ENCODE results near the gene UNCX.

DNA sequence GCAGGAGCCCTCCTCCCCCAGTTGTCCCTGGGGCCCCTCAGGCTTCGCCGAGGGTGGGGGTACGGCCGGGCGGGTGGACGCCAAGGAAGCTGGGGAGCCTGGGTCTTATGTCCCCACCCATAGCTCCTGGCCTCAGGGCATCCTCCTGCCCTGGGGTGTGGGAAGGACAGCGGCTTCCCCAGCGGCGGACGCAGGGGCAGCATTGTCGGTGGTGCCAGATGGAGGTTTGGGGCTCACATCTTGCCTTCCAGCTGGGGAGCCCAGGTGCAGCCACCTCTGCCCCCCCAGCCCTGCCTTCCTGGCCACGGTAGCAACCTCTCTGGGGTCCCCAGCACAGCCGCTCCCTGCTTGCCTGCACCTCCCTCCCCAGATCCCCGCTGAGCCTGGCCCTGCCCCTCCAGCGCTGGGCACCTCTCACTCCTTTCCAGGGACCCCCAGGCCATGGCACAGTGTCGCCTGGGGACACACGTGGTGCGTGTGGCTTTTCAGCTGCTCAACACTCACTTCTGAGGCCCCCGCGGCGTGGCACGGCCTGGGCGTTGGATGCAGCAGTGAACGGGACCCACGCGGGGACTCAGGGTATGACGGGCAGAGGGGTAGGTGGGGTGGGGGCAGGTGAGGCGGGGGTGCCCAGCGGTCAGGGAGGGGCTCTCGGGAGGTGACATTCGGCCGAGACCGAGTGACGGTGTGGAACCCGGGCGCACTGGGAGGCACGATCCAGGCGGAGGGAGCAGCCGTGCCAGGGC is 53.1 kb downstream of the UNCX start:
- TF ChIP-seq, protein P1, sequence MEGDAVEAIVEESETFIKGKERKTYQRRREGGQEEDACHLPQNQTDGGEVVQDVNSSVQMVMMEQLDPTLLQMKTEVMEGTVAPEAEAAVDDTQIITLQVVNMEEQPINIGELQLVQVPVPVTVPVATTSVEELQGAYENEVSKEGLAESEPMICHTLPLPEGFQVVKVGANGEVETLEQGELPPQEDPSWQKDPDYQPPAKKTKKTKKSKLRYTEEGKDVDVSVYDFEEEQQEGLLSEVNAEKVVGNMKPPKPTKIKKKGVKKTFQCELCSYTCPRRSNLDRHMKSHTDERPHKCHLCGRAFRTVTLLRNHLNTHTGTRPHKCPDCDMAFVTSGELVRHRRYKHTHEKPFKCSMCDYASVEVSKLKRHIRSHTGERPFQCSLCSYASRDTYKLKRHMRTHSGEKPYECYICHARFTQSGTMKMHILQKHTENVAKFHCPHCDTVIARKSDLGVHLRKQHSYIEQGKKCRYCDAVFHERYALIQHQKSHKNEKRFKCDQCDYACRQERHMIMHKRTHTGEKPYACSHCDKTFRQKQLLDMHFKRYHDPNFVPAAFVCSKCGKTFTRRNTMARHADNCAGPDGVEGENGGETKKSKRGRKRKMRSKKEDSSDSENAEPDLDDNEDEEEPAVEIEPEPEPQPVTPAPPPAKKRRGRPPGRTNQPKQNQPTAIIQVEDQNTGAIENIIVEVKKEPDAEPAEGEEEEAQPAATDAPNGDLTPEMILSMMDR (IDR thresholded peaks at IDR 0.05; ENCODE audit: low read depth, low read length) = no peak
- TF ChIP-seq POLR2A (IDR thresholded peaks at IDR 0.05; ENCODE audit: extremely low read depth, insufficient read length) = no peak
- TF ChIP-seq MYC (IDR thresholded peaks at IDR 0.05; ENCODE audit: low read depth, low read length) = no peak

Data from NB4 (cell line).